SU-DHL-6 (cell line): Measurements from ENCODE around the gene ARHGEF28.

Experiments used
- H2AFZ ChIP-seq: fragments of 200-600 bp; sonication (generic); 2 replicates; pipeline ENCODE4 v1.6.1; 2014; ENCODE audit warnings: low read depth, mild to moderate bottlenecking, moderate library complexity, mixed read lengths, antibody characterized with exemption, low read length; ENCODE audit not compliant: severe bottlenecking
- H3F3A ChIP-seq: fragments of 200-600 bp; shearing (Covaris generic); 2 replicates; pipeline ENCODE4 v1.6.0; 2016; ENCODE audit warnings: antibody characterized with exemption, mild to moderate bottlenecking; ENCODE audit not compliant: insufficient read depth
- H3K27ac ChIP-seq: fragments of 200-600 bp; sonication (generic); 2 replicates; pipeline ENCODE4 v1.5.1; 2016; ENCODE audit warnings: low read depth, mild to moderate bottlenecking, low read length, moderate library complexity, mixed read lengths
- H3K27me3 ChIP-seq: fragments of 200-600 bp; sonication (generic), shearing (Covaris generic); 2 replicates; pipeline ENCODE4 v1.6.0; 2014; ENCODE audit warnings: mild to moderate bottlenecking, low read length
- H3K36me3 ChIP-seq: fragments of 200-600 bp; sonication (generic); 2 replicates; pipeline ENCODE4 v1.6.1; 2014; ENCODE audit warnings: mild to moderate bottlenecking, low read length, mixed read lengths
- H3K4me2 ChIP-seq: fragments of 300-600, 200-600 bp; shearing (Covaris generic), sonication (generic); 2 replicates; pipeline ENCODE4 v1.6.0; 2014; ENCODE audit warnings: low read length, low read depth, mild to moderate bottlenecking; ENCODE audit not compliant: poor library complexity, severe bottlenecking
- H3K4me3 ChIP-seq: fragments of 200-600 bp; sonication (generic); 2 replicates; pipeline ENCODE4 v1.5.1; 2014; ENCODE audit warnings: antibody characterized with exemption, low read length, mild to moderate bottlenecking, mixed read lengths; ENCODE audit not compliant: insufficient read depth, poor library complexity, severe bottlenecking
- H3K79me2 ChIP-seq: fragments of 200-600 bp; sonication (generic); 2 replicates; pipeline ENCODE4 v1.6.1; 2014; ENCODE audit warnings: mild to moderate bottlenecking, low read length, moderate library complexity; ENCODE audit not compliant: insufficient read depth
- H3K9ac ChIP-seq: fragments of 200-600 bp; sonication (generic); 2 replicates; pipeline ENCODE4 v1.7.0; 2014; ENCODE audit warnings: mild to moderate bottlenecking, low read length
- H3K9me2 ChIP-seq: fragments of 200-600 bp; sonication (generic); replicated peaks from 2 replicates; pipeline ENCODE4 v1.6.1; 2014; ENCODE audit warnings: low read length; ENCODE audit not compliant: insufficient read depth
- H3K9me3 ChIP-seq: fragments of 200-600 bp; sonication (generic); 2 replicates; pipeline ENCODE4 v1.6.1; 2014; ENCODE audit warnings: low read length, mixed read lengths; ENCODE audit not compliant: insufficient read depth
- H4K20me1 ChIP-seq: fragments of 200-600 bp; sonication (generic); 2 replicates; pipeline ENCODE4 v1.6.1; 2014; ENCODE audit warnings: low read depth, mild to moderate bottlenecking, antibody characterized with exemption, low read length, moderate library complexity, mixed read lengths
- EZH2phosphoT487 ChIP-seq: fragments of 200-600 bp; sonication (generic), shearing (Covaris generic); conservative IDR thresholded peaks from 2 replicates; pipeline ENCODE4 v1.6.1; 2018; ENCODE audit warnings: mild to moderate bottlenecking, antibody characterized with exemption, low read length, moderate library complexity, mixed read lengths
- TF ChIP-seq, protein P1 (sequence below): fragments of 200-600 bp; sonication (generic); IDR thresholded peaks from one replicate; pipeline ENCODE4 v1.5.1; 2017; ENCODE audit warnings: antibody characterized with exemption, mild to moderate bottlenecking, low read length, moderate library complexity; ENCODE audit not compliant: insufficient read depth, poor library complexity, severe bottlenecking

Gene ARHGEF28

DNA sequence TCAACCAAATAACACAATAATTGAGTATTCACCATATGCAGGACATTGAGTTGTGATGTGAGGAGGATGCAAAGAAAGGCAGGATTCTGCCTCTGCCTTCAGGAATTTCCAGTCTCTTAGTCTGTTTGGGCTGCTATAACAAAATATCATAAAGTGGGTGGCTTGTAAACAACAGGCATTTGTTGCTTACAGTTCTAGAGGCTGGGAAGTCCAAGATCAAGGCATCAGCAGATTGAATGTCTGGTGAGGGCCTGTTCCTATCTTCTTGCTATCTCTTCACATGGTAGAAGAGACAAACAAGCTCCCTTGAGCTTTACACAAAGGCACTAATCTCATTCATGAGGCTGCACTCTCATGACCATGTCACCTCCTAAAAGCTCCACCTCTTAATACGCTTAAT lies 360.7 kb downstream of the ARHGEF28 start:
- Histone ChIP-seq H3K79me2 (no peaks in the 10 kb centered on the region), H4K20me1 (no peaks in the 10 kb centered on the region), H2AFZ (no peak overlapping the region), H3K36me3 (no peaks in the 10 kb centered on the region), H3K4me2 (no peak overlapping the region), H3K27ac (no peak overlapping the region), H3K4me3 (no peak overlapping the region), H3F3A (no peaks in the 10 kb centered on the region), H3K9me2 (no peaks in the 10 kb centered on the region), H3K9me3 (no peaks in the 10 kb centered on the region), H3K27me3 (no peaks in the 10 kb centered on the region), H3K9ac (no peak overlapping the region)
- TF ChIP-seq, protein P1, sequence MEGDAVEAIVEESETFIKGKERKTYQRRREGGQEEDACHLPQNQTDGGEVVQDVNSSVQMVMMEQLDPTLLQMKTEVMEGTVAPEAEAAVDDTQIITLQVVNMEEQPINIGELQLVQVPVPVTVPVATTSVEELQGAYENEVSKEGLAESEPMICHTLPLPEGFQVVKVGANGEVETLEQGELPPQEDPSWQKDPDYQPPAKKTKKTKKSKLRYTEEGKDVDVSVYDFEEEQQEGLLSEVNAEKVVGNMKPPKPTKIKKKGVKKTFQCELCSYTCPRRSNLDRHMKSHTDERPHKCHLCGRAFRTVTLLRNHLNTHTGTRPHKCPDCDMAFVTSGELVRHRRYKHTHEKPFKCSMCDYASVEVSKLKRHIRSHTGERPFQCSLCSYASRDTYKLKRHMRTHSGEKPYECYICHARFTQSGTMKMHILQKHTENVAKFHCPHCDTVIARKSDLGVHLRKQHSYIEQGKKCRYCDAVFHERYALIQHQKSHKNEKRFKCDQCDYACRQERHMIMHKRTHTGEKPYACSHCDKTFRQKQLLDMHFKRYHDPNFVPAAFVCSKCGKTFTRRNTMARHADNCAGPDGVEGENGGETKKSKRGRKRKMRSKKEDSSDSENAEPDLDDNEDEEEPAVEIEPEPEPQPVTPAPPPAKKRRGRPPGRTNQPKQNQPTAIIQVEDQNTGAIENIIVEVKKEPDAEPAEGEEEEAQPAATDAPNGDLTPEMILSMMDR: no peak
- TF ChIP-seq EZH2phosphoT487: no peak

DNA sequence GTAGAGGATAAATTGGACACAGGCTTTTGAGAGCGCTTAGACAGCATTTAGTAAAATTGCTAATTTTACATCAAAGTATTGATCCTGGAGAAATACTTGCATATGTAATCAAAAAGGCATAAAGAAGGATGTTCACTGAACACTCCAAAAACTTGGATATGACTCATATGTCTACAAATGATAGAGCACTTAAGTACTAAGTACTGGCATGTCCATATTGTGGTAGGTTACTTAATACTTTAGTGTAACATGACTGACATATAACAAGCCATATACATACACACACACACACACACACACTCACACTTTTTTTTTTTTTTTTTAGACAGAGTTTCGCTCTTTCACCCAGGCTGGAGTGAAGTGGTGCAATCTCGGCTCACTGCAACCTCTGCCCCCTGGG lies 361.9 kb downstream of the ARHGEF28 start:
- Histone ChIP-seq H2AFZ (no peak overlapping the region), H3K4me3 (no peak overlapping the region), H3K4me2 (no peak overlapping the region), H3K79me2 (no peaks in the 10 kb centered on the region), H3K27ac (no peak overlapping the region), H3K9me3 (no peaks in the 10 kb centered on the region), H4K20me1 (no peaks in the 10 kb centered on the region), H3K9ac (no peak overlapping the region), H3K36me3 (no peaks in the 10 kb centered on the region), H3F3A (no peaks in the 10 kb centered on the region), H3K9me2 (no peaks in the 10 kb centered on the region), H3K27me3 (no peaks in the 10 kb centered on the region)
- TF ChIP-seq EZH2phosphoT487: no peak
- TF ChIP-seq, protein P1: no peak

DNA sequence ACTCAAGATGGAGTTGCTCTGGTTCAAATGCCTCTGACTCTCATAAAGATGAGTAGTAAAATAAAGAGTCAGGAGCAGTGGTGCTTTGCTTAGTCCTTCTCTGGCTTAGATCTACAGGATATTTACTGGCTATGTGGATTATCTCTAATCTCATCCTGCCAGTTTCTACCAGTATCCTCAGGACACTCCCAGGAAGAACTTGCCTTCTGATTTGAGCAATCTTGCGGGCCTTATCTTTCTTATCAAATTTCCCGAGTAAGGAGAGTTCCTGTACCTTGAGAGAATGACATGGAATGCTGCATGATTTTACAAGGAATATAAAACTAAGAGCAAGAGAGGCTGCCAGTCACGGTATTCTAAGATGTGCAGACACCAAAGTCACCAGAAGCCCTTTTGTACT lies 364.0 kb downstream of the ARHGEF28 start:
- Histone ChIP-seq H3K27ac (no peak overlapping the region), H3K79me2 (no peaks in the 10 kb centered on the region), H3K36me3 (no peaks in the 10 kb centered on the region), H3K9me2 (no peaks in the 10 kb centered on the region), H3K4me3 (no peak overlapping the region), H3K9ac (no peak overlapping the region), H2AFZ (no peak overlapping the region), H4K20me1 (no peaks in the 10 kb centered on the region), H3K4me2 (no peak overlapping the region), H3K9me3 (no peaks in the 10 kb centered on the region), H3F3A (no peaks in the 10 kb centered on the region), H3K27me3 (no peaks in the 10 kb centered on the region)
- TF ChIP-seq, protein P1: no peak
- TF ChIP-seq EZH2phosphoT487: no peak
